Stimulated activated CD8-positive, alpha-beta memory T cell treated with anti-CD3 and anti-CD28 coated beads, Interleukin-12 subunit alpha, Interleukin-12 subunit beta, amount 100 ng/mL, for 4 hours (primary cell): ENCODE results near the gene TDRD12.

Experiments
- DNase-seq: peaks from one replicate; pipeline ENCODE4 v3.0.0-alpha.2; 2020; ENCODE audit warnings: low read depth

TDRD12 gene

DNA sequence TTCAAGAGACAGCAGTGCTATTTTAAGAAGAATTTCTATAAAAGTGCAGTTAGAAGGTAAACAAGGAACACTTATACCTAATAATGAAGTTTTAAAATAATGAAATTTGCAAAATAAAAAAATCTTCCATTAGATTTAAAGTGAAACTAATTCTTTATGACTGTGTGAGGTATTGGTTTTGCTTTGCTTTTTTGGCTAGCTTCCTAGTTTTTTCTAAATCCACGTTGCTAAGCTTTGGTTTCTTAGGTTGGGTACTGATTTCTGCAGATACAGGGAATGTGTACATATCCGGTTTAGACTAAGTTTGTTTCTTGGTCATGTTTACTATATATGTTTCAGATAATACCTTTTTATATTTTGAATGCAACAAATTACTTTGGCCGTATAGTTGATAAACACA lies 90.2 kb downstream of the TDRD12 start:
- DNase-seq = no peak

DNA sequence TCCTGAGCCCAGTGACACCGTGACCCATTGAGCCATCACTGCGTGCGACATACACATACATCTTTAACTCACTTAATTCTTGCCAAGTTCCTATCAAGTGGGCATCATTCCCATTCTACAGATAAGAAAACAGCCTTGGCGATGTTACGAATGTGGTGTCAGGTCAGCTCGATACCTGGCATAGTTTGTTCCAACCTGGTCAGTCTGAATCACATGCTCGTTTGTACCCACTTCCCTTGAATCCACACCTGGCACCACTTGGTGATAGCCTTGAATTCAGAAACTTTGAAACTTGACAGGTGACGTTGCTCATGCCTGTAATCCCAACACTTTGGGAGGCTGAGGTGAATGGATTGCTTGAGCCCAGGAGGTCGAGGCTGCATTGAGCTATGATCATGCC lies 90.9 kb downstream of the TDRD12 start:
- DNase-seq = no peak

DNA sequence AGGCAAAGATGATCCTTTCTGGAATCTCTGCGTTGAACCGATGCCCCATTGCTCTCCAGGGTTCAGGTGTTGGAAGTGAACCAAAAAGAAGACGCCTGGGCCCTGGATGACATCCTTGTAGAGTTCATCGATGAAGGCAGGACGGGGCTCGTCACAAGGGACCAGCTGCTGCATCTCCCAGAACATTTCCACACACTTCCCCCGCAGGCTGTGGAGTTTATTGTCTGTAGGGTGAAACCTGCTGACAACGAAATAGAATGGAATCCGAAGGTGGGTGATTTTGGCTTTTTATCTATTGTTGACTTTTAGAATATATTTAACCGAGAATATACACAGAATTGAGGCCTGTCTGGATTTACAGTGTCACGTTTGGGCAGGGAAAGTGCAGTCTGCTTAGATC lies 91.6 kb downstream of the TDRD12 start:
- DNase-seq = no peak

DNA sequence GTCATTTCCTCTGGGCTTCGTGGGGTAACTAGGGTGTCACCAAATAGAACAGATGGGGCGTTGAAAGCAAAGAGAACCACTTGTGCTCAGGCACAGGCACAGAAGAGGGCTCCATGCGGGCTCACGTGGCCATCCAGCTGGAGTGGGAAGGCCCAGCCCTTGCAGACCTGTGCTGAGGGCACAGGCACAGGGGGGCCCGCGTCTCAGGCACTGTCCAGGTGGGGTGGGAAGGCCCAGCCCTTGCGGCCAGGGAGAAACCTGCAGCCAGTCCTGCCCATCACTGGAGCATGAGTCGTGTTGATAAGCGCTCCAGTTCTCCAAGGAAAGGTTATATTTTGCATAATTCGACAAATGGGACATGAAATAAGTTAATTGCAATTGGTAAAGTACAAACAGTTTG lies 92.5 kb downstream of the TDRD12 start:
- no peak for DNase-seq

DNA sequence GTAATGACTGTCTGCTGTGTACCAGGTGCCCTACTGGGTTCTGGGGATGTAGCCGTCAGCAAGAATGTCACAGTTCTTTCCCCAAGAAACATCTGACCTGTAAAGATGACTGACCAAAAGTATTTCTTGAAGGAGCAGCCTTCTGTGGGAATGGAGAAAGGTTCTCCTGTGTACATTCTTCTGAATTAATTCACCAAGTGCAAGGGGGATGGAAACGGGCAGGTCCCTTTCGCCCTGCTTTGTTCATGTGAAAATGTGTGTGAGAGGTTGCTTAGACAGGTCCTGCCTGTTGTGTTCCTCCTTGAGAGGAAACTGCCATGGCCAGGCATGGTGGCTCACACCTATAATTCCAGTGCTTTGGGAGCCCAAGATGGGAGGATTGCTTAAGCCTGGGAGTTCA lies 93.0 kb downstream of the TDRD12 start:
- DNase-seq = no peak

DNA sequence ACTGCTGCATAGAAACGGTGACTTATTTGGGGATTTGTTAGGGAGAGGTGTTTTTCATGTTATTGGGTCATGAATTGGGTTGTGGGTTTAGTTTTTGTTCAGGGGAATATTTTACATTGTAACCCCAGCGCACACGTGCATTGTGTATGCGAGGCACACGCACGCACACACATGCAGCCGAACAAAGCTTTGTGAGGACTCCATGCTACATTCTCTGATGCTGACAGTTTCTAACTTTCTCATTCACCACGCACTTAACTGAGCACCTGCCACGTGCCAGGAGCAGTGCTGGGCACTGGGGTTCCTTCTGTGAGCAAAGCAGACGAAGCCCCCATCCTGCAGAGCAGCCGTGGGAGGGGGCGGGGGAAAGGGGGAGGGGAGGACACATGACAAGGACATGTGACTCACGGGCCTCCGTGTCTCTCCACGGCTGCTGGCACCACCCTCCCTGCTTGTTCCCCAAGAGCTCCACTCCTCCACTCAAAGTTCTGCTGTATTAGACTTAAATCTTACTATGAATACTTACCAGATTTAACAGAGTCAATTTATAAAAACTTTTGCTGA lies 94.4 kb downstream of the TDRD12 start:
- DNase-seq = no peak

DNA sequence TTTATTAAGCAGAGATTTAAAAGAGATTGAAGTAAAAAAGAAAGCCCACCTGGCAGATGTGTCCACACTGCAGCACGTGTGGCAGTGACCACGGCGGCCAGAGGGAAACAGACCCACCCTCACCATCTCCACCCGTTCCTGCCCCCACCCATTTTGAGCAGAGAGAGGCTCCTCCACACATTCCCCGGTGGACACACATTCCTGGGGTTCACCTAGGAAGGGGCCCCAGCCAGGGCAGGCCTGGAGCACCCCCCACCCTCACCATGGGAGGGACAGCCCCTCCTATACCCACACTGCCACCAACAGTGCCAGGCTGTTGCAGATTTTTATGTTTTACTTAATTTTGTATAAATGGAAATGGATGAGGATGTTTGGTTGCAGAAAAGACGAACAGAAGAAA lies 95.1 kb downstream of the TDRD12 start:
- DNase-seq = no peak

DNA sequence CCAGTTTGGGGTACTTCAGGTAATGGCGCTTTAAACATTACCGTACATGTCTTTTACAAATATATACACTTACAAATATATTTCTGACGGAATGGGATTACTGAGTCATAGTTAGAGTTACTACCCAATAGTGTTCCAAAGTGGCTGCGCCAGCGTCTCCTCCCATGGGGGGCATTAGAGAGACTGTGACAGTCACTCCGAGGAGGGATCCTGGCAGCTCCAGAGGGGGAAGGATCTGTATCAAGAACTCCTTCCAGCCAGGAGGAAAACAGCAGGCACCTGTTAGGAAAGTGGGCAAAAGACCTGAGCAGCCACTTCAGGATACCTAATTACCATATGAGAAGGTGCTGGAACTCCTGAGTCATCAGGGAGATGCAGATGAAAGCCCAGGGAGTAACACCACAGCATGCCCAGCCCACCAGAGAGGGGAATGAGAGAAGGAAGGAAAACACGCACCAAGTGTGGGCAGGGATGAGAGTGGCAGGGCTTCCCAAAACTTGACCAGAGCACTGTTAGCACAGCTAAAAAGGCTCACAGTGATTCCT lies 97.1 kb downstream of the TDRD12 start:
- no peak for DNase-seq

DNA sequence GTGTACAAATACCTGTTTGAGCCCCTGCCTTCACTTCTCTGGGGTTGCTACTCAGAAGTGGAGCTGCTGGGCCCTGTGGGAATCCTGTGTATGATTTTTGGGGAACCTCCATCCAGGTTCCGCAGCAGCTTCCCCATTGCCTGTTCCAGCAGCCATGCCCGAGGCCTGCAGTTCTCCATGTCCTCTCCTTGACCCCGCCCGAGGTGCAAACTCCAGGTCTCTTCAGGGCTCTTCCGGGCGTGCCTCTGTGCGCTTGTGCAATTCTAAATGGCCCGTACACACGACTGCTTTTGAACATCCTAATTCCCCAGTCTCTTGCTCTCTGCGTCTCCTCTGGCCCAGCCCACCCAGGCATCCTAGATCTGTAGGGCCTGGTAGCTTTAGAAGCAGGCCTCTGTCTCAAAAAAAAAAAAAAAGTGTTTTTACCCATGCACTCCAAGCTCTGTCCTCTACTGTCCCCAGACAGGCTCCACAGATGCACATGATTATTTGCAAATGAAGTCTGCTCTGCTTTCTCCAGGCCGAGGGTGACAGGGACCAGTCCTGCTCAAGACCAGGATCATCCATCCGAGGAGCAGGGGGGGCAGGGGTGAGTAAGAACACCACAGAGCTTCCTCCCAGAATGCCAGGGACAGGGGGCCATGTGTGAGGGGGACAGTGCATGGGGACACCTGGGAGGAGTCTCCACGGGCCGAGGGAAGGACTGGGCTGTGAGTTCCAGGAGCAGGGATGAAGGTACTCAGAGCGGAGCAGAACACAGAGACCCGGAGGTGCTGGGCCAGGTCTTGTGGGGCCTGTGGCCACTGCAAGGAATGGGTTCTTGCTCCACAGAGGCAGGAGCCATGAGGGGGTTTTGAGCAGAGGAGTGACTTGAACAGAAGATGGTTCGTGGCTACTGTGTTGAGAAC lies 98.3 kb downstream of the TDRD12 start:
- DNase-seq = no peak

DNA sequence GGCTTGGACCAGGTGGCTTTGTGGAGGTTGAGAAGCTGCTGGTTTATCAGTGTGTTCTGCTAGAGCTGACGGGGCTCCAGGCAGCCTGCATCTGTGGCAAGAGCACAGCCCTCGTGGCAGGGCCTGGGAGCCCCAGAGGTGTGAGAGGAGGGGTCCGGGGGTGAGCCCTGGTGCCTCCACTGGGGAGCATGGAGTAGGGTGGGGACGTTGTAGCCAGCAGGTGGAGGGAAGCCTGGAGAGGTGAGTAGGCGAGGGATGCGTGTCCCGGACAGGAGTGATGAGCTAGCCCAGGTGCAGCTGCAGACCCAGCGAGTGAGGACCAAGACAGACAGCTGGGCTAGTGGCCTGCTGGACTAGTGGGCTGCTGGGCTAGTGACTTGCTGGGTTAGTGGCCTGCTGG lies 99.0 kb downstream of the TDRD12 start:
- no peak for DNase-seq

DNA sequence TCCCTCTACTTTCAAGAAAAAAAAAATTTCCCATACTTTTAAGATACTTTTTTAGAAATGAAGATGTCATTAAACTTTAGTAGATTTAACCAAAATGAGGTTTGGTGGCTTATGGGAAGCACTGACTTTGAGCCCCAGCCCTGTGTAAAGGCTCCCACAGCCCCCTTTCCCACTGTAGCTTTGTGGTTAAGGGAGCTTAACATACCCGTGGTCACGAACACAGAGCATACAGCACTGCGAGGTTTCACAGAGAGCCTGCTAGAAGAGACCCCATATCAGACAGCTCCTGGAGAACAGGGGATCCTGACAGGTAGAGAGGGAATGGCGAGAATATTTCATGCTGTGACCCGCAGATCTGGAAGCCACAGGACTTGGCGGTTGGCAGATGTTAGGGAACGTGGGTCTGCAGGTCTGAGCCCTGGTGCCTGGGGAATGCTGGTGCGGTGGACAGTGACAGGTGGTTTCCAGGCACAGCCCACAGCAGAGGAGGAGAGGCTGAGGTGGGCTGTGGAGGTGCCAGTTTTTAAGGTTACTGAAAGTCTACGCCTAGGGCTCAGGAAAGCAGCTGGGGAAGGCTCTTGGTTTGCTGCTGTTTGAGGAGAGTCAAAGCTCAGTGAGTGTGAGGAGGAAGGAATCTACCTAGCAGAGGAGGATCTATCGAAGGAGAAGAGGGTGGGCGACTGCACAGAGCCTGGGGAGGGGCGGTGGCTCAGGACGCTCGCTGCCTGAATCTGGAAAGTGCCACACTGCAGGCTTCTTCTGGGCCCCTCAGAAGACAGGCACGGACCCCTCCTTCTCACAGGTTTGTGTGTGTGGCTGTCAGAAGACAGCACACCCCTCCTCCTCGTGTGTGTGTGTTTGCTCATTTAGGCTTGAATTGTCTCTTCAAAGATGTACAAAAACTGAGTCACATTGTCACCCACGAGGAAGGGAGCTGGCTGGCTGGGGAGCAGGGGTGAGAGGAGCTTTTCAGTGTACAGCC lies 100.1 kb downstream of the TDRD12 start:
- no peak for DNase-seq

DNA sequence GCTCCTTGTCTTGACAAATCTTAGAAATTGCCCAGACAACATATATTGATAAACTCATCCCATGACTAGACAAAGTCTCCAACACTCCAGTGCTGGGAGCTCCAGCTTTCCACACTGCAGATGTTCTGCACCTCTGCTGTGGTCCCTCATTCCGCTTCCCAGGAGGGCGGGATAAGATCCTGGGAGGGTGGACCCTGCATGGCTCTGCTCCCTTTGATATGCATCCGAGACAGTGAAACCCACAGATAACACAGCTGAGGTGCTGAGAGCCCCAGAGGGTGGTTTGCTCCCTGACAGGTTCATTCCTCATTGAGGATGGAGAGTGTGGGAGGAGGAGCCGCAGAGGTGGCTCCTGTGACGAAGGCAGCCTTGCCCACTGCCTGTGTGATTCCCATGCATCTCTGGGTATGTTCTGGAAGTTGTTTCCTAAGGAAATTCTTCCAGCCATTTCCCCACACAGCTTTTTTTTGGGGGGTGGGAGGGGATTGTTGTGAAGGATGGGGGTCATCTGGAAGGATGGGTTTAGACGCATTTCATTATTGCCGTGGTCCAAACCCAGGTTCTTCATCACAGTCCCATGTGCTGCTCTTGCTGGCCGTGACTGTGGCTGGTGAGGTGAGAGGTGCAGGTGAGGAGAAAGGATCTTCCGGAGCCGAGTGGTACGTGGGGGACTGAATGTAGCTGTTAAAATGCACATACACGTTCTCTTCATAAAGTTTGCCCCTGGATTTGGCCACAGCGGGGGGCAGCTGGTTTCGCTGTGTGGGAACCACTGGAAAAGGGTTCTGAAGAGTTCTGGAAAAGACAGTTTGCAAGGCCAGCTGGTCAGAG lies 103.6 kb downstream of the TDRD12 start:
- DNase-seq = no peak

DNA sequence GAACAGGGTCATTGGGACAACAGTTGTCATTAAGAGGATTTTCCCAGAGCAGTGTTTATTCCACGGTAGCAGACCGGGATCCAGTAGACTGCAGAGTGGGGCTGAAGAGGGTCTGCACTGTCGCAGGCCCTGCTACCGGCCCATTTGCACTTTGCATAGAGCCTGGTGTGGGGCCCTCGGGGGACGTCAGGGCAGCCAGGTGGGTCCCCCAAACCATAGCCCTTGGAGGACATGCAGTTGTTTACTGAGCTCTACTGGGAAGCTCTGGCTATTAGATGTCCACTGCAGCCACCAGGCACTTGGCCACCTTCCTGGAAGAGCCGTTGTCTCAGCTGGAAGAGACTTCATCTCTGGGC lies 104.2 kb downstream of the TDRD12 start:
- DNase-seq = no peak

DNA sequence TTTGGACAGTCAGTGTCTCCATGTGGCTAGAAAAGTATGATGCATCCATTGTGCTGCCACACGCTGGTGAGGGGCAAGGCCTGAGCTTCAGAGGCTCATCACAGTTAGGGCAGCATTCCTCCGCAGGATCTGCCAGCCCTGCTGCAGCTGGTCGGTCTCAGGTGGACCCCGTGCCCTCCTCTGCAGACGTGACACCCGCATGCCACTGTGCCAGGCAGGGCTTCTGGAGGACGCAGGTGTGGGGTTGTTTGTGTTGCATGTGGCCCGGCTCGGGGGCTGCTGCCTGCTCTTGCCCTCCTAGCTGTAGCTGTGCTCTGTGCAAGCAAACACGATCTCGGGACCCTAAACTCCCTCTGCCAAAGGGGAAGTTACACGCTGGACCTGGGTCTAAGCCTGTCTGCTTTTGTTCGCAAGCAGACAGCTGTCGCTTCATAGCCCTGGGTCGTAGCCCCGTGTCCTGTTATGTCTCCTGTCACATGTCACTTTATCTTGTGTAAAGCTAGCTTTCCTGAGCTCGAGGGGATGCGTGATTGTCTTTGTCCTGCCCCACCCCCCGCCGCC lies 104.7 kb downstream of the TDRD12 start:
- DNase-seq = no peak

DNA sequence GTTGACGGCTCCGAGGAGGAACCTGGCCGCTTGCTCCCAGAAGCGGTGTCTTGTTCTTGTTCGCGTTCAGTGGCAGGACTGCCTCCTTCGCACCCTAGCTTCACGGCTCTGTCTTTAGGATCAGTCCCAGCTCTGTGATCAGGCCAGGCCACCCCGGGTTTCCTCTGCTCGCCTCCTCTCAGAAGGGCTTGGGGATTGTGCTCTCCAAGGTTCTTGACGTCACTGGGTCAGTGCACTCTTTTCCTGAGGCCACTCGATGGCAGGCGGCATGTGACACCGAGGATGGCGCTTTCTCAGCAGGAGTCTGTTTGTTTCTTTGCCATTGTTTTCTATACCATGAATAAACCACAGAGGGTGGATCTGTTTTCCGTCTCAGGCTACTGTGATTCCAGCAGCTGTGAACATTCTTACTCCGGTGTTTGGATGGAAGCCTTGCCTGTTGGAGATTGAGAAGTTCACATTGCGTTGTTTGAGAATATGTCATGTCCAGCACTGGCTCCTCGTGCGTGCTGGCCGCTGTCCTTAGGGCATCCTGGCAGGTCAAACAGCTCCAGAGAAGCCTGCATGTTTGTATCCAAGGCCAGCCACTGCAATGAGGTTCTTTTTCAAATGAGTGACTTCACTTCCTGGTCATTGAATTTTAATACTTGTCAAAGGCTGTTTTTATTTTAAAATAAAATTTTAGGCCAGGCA lies 105.5 kb downstream of the TDRD12 start:
- no peak for DNase-seq

DNA sequence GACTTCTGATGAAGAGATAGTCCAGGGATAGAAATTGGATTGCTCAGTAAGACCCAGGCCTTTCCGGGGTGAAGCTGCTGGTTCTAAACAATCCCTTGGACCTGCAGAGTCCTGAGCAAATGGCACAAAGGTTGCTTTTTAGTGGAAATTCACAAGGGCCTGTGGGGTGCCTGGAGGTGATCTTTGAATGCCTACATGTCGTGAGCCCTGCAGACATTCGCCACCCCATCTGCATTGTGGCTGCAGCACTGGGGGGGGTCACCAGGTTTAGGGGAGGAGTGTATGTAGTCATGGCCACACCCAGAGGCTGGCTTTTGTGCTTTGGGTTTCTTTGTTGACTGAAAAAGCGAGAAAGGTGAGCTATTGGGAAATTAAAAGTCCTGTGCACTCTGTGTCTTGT lies 108.6 kb downstream of the TDRD12 start:
- no peak for DNase-seq

DNA sequence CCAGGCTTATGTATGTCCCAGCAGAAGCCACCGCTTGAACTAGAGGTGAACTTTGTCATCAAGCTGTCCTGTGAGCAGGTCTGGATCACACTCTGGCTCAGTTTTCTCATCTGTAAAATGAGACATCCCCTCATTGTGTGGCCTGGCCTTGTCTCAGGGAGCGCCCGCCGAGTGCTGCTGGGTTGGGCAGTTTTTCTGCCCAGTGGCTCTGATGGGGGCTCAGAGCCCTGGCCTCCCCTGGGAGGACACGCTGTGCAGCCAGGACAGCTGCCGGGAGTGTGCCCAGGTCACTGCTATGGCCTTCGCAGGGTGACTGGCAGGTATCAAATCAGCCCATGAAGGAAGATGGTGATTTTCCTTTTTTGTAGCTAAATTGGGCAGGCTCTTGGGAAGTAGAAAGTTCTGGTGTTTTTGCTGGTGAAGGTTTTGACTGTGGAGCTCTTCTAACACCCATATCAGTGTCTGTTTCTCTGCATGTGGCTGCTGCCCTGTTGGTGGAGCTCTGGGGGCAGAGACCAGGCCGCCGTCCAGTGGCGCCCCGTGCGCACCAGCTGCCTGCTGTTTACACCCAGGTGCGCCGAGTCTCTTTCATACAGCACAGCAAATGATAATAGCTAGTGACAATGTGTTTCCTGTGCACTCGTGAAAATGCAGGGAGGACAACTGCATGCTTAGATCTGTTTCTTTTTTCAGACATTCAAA lies 109.2 kb downstream of the TDRD12 start:
- DNase-seq = no peak

DNA sequence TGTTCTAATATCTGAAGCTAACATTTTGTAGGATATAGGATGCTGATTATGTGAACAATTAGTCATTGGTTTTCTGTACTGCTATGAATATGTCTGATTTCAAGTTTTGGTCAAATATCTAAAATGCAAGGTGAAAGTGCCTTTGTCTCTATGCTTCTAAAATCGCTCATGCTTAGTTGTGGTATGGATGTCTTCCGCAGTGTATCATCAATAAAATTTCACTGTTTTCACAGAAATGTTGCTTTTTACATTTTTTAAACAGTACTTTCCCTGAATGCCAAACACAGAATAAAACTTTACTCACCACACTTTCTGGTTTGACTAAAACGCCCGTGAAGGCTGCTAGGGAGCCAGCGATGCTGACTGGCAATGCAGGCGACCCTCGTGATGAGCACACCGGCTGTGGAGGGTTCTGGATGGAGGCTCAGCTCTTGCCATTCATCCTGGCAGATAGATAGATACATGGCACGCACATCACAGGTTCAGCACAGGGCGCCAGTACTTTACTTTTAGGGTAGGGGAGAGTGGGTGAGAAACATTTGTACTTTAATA lies 109.9 kb downstream of the TDRD12 start:
- DNase-seq = no peak

DNA sequence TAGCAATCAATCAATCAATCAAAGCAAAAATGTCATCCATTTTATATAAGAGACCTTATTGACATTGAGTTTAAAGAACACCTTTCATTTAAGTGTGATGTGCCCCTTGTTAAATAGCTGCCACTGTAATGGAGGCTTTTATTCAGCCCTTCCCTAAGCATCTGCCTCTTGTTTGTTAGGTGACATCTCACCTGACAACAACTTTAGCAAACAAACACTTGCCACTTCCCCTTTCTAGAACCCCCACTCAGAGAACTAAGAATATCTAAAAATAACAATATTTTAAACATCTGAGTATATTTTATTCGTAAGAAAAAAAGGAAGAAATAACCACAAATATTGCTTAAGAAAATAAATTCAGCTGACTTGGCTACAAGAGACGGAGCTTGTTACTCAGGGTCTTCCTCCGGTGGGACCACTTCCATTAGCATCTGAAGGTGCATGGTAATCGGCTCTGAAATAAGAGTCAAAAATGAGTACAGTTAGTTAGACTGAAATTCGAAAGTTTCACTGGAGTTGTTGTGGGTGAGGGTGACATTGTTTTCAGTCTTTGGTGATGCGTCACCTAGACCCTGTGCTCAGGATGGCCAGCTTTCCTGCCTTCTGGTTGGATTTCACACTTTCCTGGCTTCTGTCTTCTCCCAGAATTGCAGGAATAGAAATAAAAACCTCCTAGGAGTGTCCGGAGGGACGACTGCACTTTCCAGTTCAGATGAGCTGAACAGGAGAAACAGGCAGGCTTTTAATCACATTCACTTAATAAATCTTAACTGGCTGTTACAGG lies 110.9 kb downstream of the TDRD12 start:
- DNase-seq = no peak
